Stimulated activated CD4-positive, alpha-beta T cell treated with anti-CD3 and anti-CD28 coated beads, Interleukin-12 subunit alpha, Interleukin-12 subunit beta, amount 100 ng/mL, for 48 hours (primary cell): ENCODE results near the gene HDAC4.

Experiments
- DNase-seq, 3 donors: peaks; one replicate each; pipeline ENCODE4 v3.0.0-alpha.2; 2020; ENCODE audit warnings: low read depth in 2 of 3, low spot score in 1 of 3

HDAC4 gene

DNA sequence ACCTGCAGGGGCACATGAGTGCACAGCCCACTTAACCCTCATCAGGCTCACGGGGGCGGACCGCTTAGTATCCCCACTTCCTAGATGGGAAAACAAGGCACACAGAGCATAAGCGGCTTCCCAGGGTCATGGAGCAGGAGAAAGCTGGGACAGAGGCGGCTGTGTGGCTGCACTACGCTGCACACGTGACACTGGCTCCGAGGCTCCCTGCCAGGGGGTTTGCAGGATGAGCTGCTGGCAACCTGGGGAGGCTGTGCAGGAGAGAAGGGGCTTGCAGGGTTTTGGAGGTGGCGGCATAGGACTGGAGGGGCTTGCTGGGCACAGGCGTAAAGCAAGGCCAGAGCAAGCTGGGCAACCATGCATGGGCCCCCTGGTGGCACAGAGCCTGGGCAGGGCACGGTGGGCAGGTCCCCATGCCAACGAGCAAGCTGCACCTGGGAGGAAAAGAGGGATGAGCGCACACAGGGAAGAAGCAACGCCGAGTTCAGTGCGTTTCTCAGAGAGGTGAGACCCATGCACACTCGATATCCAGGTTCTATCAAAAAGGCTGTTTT lies 268.6 kb downstream of the HDAC4 start:
- no peak for DNase-seq

DNA sequence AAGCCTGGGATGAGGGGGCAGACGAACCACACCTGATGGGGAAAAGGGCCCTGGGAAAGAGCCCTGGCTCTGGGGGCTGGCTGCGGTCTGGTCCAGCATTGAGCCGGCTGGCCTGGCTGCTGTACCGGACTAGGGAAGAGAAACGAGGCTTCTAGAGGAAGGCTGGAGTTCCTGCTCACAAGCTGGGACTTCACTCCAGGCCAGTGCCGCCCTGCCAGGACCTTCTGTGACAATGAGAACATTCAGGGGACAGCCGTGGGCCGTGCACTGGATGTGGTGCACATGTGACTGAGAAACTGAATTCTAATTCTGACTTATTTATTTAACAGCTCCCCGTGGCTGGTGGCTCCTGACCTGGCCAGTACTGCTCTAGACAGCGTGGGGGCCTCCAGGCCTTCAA lies 269.3 kb downstream of the HDAC4 start:
- DNase-seq, result no peak

- no peak for DNase-seq
Observed at GRCh38 chr2:239130786-239131325, 270.0 kb downstream of the HDAC4 start.

DNA sequence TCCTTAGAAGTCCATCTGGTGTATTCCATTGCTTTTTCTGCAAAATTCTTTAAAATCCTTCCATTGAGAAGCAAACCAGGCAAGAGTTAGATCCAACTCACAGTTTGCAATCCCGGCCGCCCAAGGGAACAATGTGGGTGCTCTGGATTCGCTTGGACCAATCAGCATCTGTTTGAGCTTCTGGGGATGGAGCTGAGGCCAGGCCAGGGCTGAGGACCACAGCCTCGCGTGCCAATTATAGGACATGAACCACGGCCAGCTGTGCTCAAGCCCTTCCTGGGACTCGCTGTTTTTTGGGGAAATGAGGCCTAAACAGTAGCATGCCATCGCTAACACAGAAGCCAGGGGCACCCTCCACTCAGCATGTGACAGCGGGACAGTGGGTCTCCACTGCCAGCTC lies 270.8 kb downstream of the HDAC4 start:
- DNase-seq, result no peak

- DNase-seq, result no peak
Observed at GRCh38 chr2:239129147-239129920, 271.5 kb downstream of the HDAC4 start.

DNA sequence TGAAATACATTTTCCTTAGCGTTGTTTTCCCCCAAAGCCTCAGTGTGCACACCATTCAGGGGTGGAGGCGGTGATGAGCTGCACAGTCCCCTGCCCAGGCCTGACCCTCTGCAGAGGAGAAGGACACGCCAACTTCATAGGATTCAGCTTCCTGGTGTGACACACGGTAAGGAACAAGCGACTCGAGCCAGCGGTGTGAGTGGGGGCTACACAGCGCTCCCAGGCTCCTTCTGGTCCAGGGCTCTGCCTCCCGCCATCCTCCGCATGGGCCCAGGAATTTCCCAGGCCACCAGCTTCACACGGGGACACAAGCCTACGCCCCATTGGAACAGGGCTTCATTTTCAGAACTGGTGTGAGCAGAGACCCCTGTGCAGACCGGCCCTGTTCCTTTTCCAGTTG lies 272.1 kb downstream of the HDAC4 start:
- no peak for DNase-seq

DNA sequence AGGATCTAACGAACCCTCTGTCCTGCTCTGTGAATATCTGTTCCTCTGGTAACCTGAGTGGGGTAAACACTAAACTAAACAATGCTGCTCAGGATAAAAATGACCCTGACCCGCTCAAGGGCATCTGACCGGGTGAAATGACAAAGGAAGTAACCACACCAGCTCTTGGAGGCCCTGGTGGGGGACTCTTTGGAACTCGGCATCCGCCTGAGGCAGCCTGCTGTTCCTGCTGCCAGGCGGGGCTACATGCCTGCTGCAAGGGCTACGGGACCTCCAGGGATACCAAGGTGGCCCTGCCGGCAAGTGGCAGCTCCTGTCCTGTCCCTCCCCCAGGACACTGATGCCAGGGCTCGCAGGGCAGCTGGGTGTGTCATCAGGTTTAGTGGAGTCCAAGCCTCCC lies 273.3 kb downstream of the HDAC4 start:
- no peak for DNase-seq

DNA sequence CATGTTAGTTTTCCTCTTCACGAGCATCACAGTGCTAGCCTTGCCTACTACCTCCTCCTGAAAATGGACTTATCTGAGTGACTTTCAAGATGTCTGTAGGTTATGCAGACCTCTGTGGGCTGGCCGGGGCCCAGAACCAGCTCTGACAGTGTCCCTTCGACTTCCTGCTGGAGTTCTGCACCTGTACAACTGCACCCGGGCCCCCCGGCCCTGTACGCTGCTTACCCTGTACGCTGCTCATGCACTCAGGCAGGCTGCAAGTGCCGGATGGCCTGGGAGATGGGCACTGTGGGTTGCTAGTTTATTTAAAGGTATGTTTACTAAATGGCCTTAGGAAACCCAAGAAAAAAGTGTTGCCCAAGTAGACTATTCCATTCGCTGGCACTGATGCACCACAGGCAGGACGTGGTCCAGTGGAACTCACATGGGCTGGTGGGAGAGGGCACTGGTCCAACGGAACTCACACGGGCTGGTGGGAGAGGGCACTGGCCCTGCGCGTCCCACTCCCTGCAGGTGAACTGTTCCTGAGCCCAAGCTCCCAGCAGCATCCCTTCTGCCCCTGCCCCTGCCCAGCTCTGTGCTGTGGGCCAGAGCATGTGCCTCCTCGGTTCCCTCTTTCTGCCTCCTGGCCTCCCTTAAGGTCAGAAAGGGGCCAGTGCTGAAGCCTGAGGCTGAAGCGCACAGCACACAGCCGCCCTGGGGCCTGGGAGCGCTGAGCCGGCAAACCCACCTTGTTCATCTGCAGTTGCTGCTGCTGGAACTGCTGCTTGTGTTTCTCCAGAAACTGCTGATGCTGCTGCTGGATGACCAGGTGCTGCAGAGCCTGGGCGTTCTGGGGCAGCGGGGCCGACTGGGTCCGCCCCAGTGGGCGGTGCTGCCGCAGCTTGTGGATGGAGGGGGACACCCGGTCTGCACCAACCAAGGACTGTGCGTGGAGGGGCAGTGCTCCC lies 274.8 kb downstream of the HDAC4 start:
- DNase-seq, result no peak

DNA sequence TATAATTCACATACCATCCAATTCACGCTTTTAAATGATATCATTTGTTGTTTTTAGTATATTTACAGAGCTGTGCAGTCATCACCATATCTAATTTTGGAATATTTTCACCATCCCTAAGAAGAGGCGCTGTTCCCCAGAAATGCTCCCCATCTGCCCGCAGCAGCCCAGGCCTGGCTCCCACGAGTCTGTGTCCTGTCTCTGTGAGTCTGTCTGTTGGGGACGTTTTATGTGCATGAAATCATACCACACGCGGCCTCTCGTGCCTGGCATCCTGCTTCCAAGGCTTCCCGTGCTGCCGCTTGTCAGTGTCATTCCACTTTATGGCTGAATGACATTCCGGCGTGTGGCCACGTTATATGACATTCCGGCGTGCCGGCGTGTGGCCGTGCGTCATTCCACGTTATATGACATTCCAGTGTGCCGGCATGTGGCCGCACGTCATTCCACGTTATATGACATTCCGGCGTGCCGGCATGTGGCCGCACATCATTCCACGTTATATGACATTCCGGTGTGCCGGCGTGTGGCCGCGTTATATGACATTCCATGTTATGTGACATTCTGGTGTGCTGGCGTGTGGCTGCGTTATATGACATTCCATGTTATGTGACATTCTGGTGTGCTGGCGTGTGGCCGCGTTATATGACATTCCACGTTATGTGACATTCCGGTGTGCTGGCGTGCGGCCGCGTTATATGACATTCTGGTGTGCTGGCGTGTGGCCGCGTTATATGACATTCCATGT lies 276.5 kb downstream of the HDAC4 start:
- no peak for DNase-seq

DNA sequence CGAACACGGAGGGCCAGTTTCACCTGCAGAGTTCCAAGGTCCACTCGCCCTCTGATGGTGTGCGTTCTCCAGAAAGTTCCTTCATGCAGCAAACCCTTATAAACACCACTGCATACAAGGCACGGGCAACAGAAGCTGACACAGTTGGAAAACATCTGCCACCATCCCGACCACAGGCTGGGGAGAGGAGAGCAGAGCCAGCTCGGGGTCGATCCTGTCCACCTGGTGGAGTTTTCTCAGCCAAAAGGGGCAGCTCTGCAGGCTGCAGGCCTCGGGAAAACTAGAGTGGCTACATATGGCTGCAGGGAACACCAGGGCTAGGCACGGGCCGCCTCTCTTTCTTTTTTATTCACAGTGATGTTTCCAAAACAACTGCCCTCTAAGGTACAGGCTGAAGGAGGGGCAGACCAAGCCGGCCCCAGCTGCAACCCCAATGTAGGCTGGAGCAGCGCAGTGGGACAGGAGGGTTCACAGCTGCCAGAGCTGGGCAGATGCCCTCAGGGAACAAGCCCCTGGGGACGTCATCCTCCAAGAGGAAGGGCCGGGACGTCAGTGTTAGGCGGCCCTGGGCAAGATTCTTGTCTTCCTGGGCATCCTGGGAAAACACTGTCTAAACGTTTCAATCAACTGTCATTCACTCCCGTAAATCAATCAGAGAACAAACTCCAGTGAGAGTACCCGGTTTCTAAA lies 278.3 kb downstream of the HDAC4 start:
- DNase-seq, result no peak

DNA sequence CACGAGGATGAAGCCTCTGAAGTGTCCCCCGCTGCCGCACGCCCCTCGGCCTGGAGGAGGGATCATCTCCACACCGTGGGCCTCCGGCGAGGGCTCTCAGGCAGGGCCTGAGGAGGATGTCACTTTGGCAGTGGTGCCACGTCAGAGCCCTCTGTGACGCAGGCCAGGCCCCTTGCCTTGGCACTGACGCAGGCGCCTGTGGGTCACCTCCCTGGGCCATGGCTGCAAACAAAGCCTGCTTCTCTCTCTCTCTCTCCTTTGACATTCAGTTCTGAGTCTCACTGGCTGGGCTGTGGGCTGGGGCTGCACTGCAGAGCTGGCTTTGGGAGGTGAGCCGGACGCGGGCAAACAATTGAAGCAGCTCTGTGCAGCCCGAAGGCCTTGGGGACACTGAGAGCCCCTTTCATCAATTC lies 279.2 kb downstream of the HDAC4 start:
- DNase-seq, result no peak

- no peak for DNase-seq
Observed at GRCh38 chr2:239120664-239121063, 280.2 kb downstream of the HDAC4 start.

DNA sequence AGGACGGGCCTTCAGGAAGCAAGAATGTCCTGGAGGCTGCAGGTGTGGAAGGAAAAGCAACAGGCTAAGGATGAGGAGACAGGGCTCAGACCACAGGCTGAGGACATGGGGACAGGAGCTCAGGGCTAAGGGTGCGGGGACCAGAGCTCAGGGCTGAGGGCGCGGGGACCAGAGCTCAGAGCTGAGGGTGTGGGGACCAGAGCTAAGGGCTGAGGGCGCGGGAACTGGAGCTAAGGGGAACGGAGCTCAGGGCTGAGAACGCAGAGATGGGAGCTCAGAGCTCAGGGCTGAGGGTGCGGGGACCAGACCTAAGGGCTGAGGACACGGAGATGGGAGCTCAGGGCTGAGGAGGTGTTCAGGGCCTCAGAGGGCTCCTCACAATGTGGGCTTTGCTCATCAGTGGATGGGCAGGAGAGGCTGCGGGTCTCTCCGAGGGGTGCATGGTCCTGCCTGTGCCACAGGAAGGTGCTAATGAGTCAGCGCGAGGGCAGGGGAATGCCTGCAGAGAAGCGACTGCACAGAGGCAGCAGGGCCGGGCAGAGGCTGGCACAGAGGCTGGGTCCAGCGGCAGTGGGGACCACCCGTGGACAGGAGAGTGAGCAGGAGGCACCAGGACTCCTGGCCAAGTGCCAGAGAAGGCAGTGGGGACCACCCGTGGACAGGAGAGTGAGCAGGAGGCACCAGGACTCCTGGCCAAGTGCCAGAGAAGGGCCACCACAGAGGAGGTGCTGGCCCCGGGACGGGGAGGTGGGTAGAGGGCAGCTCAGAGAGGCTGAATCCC lies 281.3 kb downstream of the HDAC4 start:
- no peak for DNase-seq

DNA sequence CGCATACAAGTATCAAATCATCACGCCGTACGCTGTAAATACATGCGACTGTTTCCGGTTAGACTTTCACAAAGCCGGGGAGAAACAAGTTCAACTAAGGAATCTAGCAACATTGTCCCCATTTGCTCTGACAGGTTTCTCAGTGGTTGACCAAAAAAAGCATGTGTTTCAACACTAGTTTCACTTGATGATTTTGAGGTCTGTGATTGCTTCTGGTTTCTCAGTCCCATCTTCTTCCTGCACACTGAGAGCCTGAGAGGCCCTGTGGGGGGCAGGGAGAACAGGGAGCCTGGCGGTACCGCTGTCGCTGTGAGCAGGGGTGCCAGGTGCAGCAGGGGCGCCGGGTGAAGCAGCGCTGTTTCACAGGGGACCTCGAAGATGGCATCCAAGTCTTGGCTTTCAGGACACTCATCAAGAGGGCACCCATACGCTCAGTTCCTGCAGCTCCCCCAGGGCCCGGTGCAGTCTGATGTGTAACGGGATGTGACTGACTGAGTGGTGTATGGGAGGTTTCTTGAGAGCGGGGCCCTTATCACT lies 282.1 kb downstream of the HDAC4 start:
- peak in 1 of 3 donors; percentile 0 for DNase-seq

DNA sequence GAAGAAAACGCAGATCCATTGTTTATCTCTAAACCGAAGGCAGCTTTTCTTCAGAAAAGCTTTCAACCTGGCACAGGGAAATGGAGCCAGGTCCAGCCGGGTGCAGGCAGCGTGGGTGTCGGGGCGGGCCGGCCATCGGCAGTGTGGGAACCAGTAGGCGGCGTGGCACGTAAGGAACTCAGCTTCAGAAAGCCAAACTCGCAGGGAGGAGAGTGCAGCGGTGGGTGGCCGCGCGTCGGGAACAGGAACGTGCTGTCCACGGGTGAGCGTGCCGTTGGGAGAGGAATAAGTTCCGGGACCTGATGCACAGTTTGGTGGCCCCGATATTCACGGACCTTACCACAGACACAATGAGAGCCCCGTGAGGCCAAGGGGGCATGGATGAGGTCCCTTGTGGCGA lies 282.6 kb downstream of the HDAC4 start:
- DNase-seq, result no peak

- DNase-seq, result no peak
Observed at GRCh38 chr2:239117831-239118230, 283.0 kb downstream of the HDAC4 start.

DNA sequence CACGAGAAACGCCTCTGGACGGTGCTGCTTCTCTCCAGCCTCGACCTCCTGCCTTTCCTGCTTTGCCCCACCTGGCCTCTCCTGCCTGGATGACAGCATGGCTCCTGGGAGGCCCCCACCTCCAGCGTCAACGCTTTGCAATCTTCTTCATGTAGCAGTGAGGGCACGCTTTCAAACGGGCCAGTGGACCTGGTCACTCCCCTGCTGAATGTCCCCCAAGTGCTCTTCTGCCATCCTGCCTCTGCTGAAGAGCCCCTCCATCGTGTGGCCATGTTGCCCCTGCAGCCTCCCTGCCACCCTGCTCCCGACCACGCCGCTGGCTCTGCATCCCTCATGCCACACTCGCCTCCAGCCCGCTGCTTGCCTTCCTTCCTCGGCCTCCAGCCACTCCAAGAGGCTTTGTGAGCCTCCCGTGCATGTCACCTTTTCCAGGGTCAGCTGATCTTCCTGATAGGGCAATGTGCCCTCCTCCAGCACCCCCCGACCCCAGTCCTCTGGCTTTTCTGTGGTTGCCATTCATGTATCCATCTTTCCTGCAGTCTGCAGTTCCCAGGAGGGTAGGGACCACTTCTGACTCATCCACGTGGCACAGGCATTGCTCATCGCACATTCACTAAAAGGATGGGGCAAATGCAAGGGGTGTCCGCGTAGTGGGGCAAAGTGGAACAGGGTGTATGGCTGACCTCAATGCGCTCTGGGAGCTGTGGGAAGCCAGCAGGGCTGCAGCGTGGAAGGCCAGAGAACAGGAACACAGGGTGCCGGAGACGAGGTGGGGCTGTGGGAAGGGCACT lies 284.2 kb downstream of the HDAC4 start:
- no peak for DNase-seq

DNA sequence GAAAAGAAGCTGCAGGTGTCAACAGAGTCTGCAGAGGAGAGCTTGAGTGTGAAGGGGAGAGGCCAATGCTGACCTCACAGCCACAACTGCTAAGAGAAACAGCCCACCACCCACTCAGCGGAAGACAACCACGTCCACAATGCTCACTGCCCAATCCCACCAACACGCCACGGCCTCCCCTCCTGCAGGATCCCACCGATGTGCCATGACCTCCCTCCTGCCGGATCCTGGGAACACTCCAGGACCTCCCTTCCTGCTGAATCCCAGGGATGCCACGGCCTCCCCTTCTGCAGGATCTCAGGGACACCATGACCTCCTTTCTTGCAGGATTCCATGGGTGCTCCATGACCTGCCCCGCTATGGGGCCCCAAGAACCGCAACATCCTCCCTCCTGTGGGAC lies 285.2 kb downstream of the HDAC4 start:
- no peak for DNase-seq
